Kidney epithelial cell (primary cell): ENCODE results near the gene TRIM8. TPM values are rescaled to one million over a fixed set of nuclear protein-coding genes. Genes with fewer than 3 reads are reported as not detected.

Experiments
- DNase-seq: peaks from one replicate; pipeline ENCODE4 v3.0.0-alpha.2; 2010; ENCODE audit warnings: low read depth
- H3K27me3 ChIP-seq: 2 replicates; pipeline ENCODE4 v1.6.0; 2011; ENCODE audit warnings: low read length; ENCODE audit not compliant: control insufficient read depth, insufficient read depth
- H3K36me3 ChIP-seq: 2 replicates; pipeline ENCODE4 v1.5.1; 2011; ENCODE audit warnings: low read length; ENCODE audit not compliant: control insufficient read depth, insufficient read depth
- H3K4me3 ChIP-seq: 2 replicates; pipeline ENCODE4 v1.5.1; 2011; ENCODE audit warnings: low read depth, mild to moderate bottlenecking, control low read depth, low read length
- CTCF ChIP-seq: IDR thresholded peaks from 2 replicates; pipeline ENCODE4 v1.5.1; 2011; ENCODE audit warnings: mild to moderate bottlenecking, moderate library complexity, low read length, control low read depth, inconsistent platforms; ENCODE audit not compliant: insufficient read depth, poor library complexity, severe bottlenecking
- total RNA-seq: library from RNA; depleted of rRNA; stranded (reverse); fragments of >200 nt; gene quantifications from 2 replicates; pipeline ENCODE4 v1.2.3, GENCODE V29; 2015

The TRIM8 gene
- total RNA-seq, 1 donor from 2014 or later, result 393 TPM

- Histone ChIP-seq H3K36me3 (no peaks in the 10 kb centered on the region), H3K4me3 (no peak overlapping the region), H3K27me3 (no peaks in the 10 kb centered on the region)
- no peak for TF ChIP-seq CTCF
- DNase-seq, result no peak
These were observed 20.2 kb upstream of the TRIM8 start for GRCh38 chr10:102624094-102624493.

- TF ChIP-seq CTCF, result no peak
- DNase-seq, result no peak
- no peaks in the 10 kb centered on the region for H3K27me3 ChIP-seq
- no peak overlapping the region for H3K4me3 ChIP-seq
- no peaks in the 10 kb centered on the region for H3K36me3 ChIP-seq
These were observed 19.3 kb upstream of the TRIM8 start for GRCh38 chr10:102624751-102625645.

GRCh38 chr10:102626026-102626685 lies 18.1 kb upstream of the TRIM8 start:
- Histone ChIP-seq H3K27me3 (no peaks in the 10 kb centered on the region), H3K36me3 (no peaks in the 10 kb centered on the region), H3K4me3 (no peak overlapping the region)
- no peak for DNase-seq
- TF ChIP-seq CTCF, result no peak

- Histone ChIP-seq H3K36me3 (no peaks in the 10 kb centered on the region), H3K27me3 (no peaks in the 10 kb centered on the region), H3K4me3 (no peak overlapping the region)
- no peak for TF ChIP-seq CTCF
- DNase-seq, result no peak
These were observed 17.0 kb upstream of the TRIM8 start for GRCh38 chr10:102627291-102627735.

GRCh38 chr10:102627736-102628293 lies 16.5 kb upstream of the TRIM8 start:
- Histone ChIP-seq H3K36me3 (no peaks in the 10 kb centered on the region), H3K4me3 (no peak overlapping the region), H3K27me3 (no peaks in the 10 kb centered on the region)
- no peak for TF ChIP-seq CTCF
- DNase-seq, result no peak
